ENCODE measurements around the gene CD300LB.
A peak's percentile ranks its signal among the peaks of the same experiment; 100 is the strongest.

Gene CD300LB

DNA sequence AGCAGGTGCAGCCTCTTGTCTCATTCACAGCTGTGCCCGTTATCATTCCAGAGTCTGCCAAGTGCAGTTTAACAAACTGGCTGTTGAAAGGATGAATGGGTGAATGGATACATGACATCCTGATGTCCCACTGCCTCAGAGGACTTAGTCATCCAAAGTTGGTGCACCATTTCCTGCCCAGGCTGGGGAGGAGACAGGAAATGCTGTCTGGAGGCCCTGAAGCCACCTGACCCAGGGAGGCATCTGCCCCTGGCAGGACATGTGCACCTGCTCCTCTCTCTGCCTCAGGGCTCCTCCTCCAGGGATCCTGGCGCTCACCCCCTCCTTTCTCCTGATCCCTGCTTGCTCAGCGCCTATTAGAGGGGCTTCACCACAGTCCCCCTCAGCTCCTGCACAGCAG is 16.5 kb upstream of the CD300LB start:
- no peak for DNase-seq

- DNase-seq: no peak
Observed at GRCh38 chr17:74547264-74547663, 16.0 kb upstream of the CD300LB start.

DNA sequence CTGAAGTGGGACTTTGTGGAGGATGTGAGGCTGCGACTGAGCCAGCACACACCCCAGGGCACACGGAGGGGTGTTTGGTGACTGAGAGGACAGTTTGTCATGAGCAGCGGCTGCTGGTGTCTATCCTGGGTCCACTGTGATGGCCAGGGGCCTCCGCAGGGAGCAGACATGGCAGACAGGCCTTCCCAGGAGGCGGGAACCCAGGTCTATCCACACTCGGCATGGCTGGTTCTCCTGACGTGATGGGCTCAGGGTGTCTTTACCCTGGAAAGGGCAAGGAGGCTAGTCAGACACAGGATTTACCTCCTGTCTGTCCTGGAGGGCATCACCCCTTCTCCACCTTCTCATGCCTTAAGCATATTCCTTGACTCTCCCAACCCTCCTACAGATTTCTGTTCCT is 15.3 kb upstream of the CD300LB start:
- DNase-seq: no peak

GRCh38 chr17:74545843-74546230 is 14.6 kb upstream of the CD300LB start, which contains the start of gene CD300C:
Gene CD300C (minus strand): TSS chr17:74546115. CDS start chr17:74545782, 333 bp downstream.
- DNase-seq: no peak

- DNase-seq: no peak
Observed at GRCh38 chr17:74544991-74545842, 13.9 kb upstream of the CD300LB start.

DNA sequence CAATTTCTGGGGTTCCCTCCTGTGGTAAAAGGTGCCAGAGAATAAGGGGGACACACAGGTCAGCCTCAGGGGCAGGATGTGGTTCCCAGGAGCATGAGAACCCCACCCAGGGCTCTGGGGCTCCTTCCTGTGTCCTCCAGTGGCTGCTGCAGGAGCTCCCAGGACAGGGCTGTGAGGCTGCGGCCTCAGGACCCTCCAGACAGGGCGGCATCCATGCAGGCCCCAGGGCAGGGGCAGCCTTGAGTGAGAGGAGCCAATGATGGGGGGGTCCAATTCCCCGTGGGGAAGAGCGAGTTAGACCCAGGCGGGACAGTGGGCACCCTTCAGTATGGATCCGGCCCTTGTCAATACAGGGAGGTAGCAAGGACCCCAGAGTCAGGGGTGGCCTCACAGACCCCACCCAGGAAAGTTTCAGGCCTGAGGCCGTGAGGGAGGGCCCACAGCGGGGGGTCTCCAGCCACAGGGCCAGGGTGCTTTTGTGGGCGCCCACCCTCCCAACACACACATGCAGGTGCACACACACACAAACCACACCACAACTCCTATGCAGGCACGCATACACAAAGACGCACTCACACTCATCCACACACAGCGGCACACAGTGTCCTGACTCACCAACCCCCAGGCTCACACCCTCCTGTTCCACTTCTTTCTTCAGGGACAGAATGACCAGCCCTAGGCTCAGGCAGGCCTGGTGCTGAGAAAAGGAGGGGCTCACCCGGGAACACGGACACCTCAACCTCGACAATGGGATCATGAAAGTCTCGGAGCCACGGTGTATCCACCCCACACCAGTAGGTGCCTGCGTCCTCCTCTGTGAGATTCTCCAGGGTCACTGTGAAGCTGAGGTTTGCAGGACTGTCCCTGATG is 12.9 kb upstream of the CD300LB start:
- DNase-seq: no peak

DNA sequence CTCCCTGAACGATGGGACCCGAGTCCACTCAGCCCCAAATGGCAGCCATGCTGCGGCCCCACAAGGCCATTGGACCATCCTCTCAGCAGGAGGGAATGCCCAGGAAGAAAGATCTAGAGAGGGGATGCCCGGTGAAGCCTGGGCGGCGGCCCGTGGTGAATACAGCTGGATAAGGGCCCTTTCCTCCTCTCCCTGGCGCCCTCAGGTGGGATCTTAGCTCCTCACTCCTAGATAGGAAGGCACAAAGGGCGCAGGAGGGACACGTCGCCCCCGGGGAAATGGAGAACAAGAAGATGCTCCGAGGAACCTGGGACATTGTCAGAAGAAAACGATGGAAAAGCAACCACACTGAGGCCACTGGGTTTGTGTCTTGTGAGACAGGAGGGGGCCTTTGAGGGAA is 12.1 kb upstream of the CD300LB start:
- no peak for DNase-seq

- DNase-seq: no peak
Observed at GRCh38 chr17:74542727-74543383, 11.6 kb upstream of the CD300LB start.

- DNase-seq: no peak
Observed at GRCh38 chr17:74542166-74542565, 10.9 kb upstream of the CD300LB start.

DNA sequence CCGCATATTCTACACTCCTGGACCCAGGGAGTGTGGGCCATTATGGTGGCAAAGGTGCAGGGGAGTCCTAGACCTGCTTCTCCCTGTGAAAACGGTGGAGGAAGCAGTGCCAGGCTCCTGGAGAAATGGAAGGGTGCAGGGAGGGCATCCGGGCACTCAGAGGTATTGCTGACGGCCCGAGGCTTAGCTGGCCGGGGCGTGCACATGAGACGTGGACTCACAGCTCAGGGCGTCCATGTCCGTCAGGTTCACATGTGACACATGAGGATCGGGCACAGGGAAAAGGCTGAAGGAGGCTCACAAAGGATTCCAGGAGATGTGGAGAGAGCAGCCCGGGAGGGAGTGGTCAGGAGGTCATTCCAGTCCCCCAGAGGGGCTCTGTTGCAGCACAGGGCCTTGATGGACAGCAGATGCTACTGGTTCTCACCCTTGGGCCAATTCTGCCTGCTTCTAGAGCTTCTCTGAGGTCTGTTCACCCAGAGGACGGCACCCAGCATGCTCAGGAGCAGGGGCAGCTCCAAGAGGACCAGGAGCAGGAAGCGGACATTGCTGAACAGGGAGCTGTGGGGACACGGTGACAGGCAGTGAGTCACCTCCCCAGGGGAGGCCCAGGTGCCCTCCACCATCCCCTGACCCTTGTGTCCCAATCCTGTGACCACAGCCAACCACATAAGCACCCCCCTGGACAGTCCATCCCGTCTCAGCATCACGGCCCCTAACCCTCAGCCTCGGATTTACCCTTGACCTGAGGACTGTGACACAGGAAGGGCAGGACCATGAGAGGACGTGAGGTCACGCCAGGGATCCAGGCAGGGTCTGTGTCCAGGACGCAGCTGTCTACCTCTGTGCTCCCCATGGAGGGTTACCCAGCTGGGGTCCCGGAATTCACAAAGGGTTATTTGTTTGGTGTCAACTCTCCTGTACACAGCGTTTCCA is 10.2 kb upstream of the CD300LB start:
- DNase-seq: no peak

- DNase-seq: no peak
Observed at GRCh38 chr17:74539281-74539820, 8.1 kb upstream of the CD300LB start.

GRCh38 chr17:74536890-74537289 is 5.6 kb upstream of the CD300LB start:
- DNase-seq: no peak

GRCh38 chr17:74532115-74532514 is 840 bp upstream of the CD300LB start:
- peak; percentile 25 for DNase-seq

GRCh38 chr17:74530831-74531150 is 484 bp downstream of the CD300LB start:
- DNase-seq: no peak

DNA sequence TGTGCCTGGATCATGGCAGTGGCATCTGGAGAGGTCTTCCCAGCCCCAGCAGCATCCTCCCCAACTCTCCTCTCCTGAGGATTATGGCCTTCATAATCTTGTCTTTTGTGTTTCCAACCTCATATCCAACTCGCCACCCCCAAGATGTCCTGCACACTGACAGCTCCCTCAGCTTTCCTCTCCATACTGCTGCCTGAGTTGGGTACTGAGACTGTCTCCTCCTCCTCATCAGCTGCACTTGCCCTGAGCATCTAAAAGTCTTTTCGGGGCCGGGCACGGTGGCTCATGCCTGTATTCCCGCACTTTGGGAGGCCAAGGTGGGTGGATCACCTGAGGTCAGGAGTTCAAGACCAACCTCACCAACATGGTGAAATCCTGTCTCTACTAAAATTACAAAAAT is 2.0 kb downstream of the CD300LB start:
- peak; percentile 7 for DNase-seq

DNA sequence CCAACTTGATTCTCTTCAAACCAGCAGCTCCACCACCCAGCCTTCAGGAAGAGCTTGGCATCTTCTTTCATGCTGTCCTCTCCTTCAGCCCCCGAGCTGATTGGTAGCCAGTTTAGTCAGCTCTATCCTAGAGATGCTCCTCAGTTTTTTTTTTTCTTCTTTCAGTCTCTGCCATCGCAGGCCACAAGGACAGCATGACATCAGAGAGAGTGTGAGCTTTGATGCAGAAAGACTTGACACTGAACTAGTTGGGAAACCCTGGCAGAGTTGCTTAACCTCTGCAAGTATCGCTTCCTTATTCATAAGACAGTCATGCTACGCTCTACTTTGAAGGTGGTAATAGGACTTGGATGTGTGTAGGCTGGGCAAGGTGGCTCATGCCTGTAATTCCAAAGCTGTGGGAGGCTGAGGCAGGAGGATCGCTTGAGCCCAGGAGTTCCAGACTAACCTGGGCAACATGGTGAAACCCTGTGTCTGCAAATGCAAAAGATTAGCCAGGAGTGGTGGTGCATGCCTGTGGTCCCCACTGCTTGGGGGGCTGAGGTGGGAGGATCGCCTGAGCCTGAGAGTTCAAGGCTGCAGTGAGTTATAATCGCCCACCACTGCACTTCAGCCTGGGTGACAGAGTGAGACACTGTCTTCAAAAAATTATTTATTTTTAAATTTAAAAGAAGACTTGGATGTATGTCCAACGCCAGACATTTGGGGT is 2.6 kb downstream of the CD300LB start:
- peak; percentile 13 for DNase-seq

GRCh38 chr17:74527756-74528155 is 3.5 kb downstream of the CD300LB start:
- DNase-seq: peak; percentile 12

GRCh38 chr17:74527081-74527480 is 4.2 kb downstream of the CD300LB start:
- DNase-seq: no peak

DNA sequence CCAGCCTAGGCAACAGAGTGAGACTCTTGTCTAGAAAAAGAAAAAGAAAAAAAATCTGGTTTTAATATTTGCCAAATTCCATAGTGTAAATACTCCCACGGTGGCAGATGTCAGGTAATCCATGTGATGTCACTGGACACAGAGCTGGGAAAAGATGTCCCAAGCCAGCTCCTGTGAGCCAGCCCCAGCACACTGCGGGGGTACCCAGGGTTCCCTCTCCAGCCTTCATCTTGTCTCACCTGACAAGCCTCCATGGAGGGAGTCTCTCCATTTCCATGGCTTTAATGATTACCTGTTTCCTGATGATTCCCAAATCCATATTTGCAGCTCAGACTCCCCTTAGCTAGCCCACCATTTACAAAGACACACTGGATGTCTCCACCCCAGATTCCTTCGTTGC is 4.6 kb downstream of the CD300LB start:
- DNase-seq: no peak

GRCh38 chr17:74525781-74526288 is 5.4 kb downstream of the CD300LB start:
- peak; percentile 19 for DNase-seq

DNA sequence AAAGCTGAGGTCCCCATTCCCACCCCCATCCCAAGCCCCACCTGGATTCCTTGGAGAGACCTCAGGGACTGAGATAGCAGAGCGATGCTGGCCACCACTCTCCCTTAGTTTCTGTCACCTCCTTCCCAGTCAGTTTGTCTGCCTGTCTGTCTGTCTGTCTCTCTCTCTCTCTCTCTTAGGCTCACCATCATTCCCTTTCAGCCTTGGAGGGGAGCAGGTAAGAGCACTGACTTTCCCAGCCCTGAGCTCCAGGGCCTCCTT is 5.9 kb downstream of the CD300LB start:
- DNase-seq: no peak
